ENCODE data around the gene SAMD7. TPM values are rescaled to one million over a fixed set of nuclear protein-coding genes. Genes with fewer than 3 reads are reported as not detected.

SAMD7 gene
- total RNA-seq, 1 experiment from 2014 or later: not detected

DNA sequence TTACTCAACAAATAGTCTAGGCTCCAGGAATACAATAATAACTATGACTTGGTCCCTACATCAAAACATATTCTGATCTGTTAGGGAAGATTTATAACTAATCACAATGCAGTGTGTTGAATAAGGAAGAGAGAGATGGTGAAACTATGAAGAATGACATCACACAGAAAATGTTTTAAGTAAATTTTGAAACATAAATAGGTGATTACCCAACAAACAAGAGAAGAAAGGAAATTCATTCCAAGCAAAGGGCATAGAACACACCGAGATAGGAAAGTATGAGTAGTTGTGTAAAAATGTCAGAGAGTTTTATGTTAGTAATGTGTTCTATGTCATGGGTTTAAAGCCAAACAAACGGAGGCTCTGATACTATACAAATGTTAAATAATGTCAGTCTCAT lies 68.7 kb downstream of the SAMD7 start (continued):
- TF ChIP-seq, protein P1, sequence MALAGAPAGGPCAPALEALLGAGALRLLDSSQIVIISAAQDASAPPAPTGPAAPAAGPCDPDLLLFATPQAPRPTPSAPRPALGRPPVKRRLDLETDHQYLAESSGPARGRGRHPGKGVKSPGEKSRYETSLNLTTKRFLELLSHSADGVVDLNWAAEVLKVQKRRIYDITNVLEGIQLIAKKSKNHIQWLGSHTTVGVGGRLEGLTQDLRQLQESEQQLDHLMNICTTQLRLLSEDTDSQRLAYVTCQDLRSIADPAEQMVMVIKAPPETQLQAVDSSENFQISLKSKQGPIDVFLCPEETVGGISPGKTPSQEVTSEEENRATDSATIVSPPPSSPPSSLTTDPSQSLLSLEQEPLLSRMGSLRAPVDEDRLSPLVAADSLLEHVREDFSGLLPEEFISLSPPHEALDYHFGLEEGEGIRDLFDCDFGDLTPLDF (CRISPR knock-in tag; IDR thresholded peaks at IDR 0.05): no peak

DNA sequence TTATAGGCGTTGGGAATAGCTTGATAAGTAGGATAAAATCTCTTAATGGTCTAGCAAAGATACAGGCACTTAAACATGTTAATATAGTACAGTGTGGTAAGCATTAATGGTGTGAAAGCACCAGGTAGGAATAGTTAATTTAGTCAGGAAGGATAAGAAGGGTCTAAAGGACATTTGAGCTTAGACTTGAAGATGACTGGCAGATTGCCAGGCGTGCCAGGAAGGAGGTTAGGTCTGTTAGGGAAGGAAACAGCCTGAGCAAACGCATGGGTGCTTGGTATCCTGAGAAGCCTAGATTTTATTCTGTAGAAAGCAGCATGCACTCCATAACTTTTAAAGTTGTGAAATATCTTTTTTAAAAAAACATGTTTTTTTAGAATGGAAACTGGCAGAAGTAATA lies 72.9 kb downstream of the SAMD7 start:
- DNase-seq (ENCODE audit: low spot score) (no peak), ATAC-seq (no peak)
- Mint-ChIP-seq H3K9me3 (no peaks in the 10 kb centered on the region), H3K36me3 (peaks cover 70% of the 10 kb centered on the region), H3K4me3 (no peak overlapping the region), H3K27ac (no peak overlapping the region), H3K4me1 (no peaks in the 10 kb centered on the region), H3K27me3 (ENCODE audit: low read depth) (no peaks in the 10 kb centered on the region)
- ChIA-PET CTCF (no interaction called here), POLR2A (no interaction called here)
- no peak for TF ChIP-seq CREB1 (CRISPR knock-in tag; IDR thresholded peaks at IDR 0.05)
- TF ChIP-seq ZNF138 (CRISPR knock-in tag; conservative IDR thresholded peaks at IDR 0.05): no peak

Other genes starting within 250 kb of the SAMD7 start
- gene MECOM, start 247.9 kb upstream of the SAMD7 start, total RNA-seq (2021): 4.1 to 12.5 TPM (median 4.7 TPM) in 3 replicates
- 34.3 to 57.1 TPM (median 48.5 TPM) in 3 replicates for gene TERC, start 146.5 kb upstream of the SAMD7 start, total RNA-seq (2021)
- 2.3 to 2.7 TPM (median 2.4 TPM) in 3 replicates for gene ACTRT3, start 142.0 kb upstream of the SAMD7 start, total RNA-seq (2021)
- 14.3 to 14.5 TPM (median 14.3 TPM) in 3 replicates for gene MYNN, start 138.2 kb upstream of the SAMD7 start, total RNA-seq (2021)
- 0.09 to 0.34 TPM (median 0.18 TPM) in 3 replicates for gene LRRIQ4, start 98.7 kb upstream of the SAMD7 start, total RNA-seq (2021)
- gene LRRC34, start 98.7 kb upstream of the SAMD7 start, total RNA-seq (2021): 5.3 to 8.3 TPM (median 6.0 TPM) in 3 replicates
- gene LRRC31, start 41.6 kb upstream of the SAMD7 start, total RNA-seq (2021): not detected in 3 replicates
- 51.2 to 61.0 TPM (median 52.5 TPM) in 3 replicates for gene SEC62, start 55.2 kb downstream of the SAMD7 start, total RNA-seq (2021)
- gene GPR160, start 126.4 kb downstream of the SAMD7 start, total RNA-seq (2021): 28.9 to 33.3 TPM (median 32.2 TPM) in 3 replicates

Data from WTC11 (cell line).